Measurements from ENCODE around the gene EOMES.

EOMES gene

DNA sequence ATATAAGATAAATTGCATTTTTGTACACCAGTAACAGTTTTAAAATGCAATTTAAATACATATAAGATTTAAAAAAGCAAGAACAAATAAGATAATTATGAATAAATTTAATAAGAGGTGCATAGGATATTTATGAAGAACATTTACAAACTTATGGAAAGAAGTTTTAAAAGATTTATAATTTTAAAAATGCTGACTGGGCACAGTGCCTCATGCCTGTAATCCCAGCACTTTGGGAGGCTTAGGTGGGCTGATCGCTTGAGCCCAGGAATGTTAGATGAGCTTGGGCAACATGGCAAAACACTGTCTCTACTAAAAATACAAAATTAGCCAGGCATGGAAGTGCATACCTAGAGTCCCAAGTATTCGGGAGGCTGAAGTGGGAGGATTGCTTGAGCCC lies 37.8 kb downstream of the EOMES start:
- no peak for DNase-seq (ENCODE audit: low read depth, low spot score)
- TF ChIP-seq, protein P1, sequence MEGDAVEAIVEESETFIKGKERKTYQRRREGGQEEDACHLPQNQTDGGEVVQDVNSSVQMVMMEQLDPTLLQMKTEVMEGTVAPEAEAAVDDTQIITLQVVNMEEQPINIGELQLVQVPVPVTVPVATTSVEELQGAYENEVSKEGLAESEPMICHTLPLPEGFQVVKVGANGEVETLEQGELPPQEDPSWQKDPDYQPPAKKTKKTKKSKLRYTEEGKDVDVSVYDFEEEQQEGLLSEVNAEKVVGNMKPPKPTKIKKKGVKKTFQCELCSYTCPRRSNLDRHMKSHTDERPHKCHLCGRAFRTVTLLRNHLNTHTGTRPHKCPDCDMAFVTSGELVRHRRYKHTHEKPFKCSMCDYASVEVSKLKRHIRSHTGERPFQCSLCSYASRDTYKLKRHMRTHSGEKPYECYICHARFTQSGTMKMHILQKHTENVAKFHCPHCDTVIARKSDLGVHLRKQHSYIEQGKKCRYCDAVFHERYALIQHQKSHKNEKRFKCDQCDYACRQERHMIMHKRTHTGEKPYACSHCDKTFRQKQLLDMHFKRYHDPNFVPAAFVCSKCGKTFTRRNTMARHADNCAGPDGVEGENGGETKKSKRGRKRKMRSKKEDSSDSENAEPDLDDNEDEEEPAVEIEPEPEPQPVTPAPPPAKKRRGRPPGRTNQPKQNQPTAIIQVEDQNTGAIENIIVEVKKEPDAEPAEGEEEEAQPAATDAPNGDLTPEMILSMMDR (IDR thresholded peaks at IDR 0.05; ENCODE audit: low read depth, low read length) = no peak
- in situ Hi-C loops (cut with HindIII; ENCODE audit: low sequenced_read_pairs) = no loop called here
- H3K4me3 ChIP-seq (ENCODE audit: low read depth, low read length) = no peak overlapping the region

DNA sequence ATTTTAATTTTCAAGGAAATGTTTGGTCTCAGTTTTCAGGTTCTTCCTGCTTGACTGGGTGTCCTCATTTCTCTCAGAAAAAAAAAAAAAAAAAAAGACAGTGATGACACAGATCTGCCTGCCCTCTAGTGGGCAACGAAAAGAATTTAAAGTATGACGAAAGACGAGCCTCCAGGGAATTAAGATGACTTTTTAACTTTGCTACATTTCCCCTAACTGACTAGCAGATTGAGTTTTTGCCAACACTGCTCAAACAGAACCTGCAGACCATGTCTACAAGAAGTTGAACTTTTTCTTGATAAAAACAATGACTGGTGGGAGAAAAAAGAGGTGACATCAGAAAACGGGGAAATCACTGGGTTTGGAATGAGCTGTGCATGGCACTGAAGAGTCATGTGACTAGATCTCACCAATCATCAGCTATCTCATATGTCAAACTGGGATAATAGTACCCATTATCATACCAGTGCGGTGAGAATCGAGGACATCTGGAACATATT lies 40.8 kb downstream of the EOMES start:
- H3K4me3 ChIP-seq (ENCODE audit: low read depth, low read length) = peak overlapping the region; percentile 16
- in situ Hi-C loops (cut with HindIII; ENCODE audit: low sequenced_read_pairs) = no loop called here
- TF ChIP-seq, protein P1 (IDR thresholded peaks at IDR 0.05; ENCODE audit: low read depth, low read length) = peak; percentile 56
- peak; percentile 90 for DNase-seq (ENCODE audit: low read depth, low spot score)

DNA sequence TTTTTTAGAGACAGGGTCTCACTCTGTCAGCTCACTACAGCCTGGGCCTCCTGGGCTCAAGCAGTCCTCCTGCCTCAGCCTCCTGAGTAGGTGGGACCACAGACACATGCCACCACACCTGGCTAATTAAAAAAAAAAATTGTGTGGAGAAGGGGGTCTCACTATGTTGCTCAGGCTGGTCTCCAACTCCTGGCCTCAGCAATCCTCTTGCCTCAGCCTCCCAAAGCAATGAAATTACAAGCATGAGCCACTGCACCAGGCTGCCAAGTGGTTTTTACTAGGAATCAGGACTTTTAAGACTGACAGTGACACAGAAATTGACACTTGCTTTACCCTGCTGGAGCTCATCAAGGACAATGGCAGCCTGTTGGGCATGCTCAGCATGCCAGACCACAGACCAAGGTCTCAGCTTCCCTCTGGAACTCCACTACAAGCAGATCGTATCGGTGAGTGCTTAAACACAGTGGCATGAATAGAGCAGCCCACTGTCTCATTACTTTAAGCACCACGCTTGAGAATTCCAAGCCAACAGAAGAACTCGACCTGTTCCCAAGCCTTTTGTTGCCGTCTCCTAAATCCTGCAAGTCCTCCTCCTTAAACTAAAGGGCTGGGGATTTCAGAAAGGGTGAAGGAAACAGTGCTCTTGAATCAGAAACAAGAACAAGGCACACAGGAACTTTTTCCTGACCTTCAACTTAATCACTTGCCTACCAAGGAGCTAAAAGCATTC lies 41.4 kb downstream of the EOMES start:
- TF ChIP-seq, protein P1 (IDR thresholded peaks at IDR 0.05; ENCODE audit: low read depth, low read length) = no peak
- in situ Hi-C loops (cut with HindIII; ENCODE audit: low sequenced_read_pairs) = no loop called here
- H3K4me3 ChIP-seq (ENCODE audit: low read depth, low read length) = no peak overlapping the region
- DNase-seq (ENCODE audit: low read depth, low spot score) = no peak

DNA sequence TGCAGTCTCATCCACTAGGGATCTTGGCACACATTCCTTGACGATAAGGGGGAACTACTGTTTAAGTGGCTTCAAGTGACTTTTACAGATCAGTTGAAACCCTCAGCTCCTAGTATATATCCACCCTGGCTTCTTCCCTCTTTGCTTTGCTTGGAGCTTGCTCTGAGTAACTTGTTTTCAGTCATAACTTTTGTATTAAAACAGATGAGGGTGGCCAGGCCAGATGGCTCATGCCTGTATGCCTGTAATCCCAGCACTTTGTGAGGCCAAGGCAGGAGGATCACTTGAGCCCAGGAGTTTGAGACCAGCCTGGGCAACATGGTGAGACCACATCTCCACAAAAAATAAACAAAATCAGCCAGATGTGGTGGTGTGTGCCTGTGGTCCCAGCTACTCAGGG lies 42.4 kb downstream of the EOMES start:
- TF ChIP-seq, protein P1 (IDR thresholded peaks at IDR 0.05; ENCODE audit: low read depth, low read length) = no peak
- H3K4me3 ChIP-seq (ENCODE audit: low read depth, low read length) = no peak overlapping the region
- in situ Hi-C loops (cut with HindIII; ENCODE audit: low sequenced_read_pairs) = no loop called here
- no peak for DNase-seq (ENCODE audit: low read depth, low spot score)

DNA sequence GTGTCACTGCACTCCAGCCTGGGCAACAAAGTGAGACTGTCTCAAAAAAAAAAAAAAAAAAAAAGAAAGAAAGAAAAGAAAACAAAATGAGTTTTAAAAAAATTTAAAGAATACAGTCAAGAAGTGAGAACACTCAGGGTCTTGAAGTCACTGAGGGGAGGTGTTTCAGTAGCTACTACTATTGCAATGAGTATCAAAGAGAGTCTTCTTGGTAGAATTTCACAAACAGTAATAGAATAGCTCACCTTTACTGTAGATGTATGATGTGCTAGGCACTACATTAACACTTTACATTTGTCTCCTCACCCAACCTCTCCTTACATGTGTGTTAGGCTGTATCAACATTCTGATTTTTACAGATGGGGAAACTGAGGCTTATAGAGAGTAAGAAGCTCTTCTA lies 43.9 kb downstream of the EOMES start:
- in situ Hi-C loops (cut with HindIII; ENCODE audit: low sequenced_read_pairs) = no loop called here
- TF ChIP-seq, protein P1 (IDR thresholded peaks at IDR 0.05; ENCODE audit: low read depth, low read length) = no peak
- no peak for DNase-seq (ENCODE audit: low read depth, low spot score)
- no peak overlapping the region for H3K4me3 ChIP-seq (ENCODE audit: low read depth, low read length)

DNA sequence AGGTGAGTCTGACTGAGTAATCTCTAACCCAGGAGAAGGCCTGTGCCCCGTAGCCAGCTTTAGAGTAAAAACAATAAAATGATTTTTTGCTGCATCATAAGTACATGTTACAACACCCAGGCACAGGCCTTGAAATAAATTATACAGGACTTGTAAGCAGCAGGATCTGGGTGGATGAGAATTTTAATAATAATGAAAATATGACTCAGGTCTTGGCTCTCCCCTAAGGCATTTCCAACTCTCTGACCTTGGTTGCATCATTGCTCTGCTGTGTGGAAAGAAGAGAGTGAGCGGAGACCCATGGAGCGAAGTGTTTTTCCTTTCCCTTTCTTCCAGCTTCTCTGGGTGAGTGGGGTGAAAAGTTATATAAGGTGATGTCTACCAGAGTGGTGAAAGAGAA lies 44.6 kb downstream of the EOMES start:
- in situ Hi-C loops (cut with HindIII; ENCODE audit: low sequenced_read_pairs) = no loop called here
- peak; percentile 94 for DNase-seq (ENCODE audit: low read depth, low spot score)
- TF ChIP-seq, protein P1 (IDR thresholded peaks at IDR 0.05; ENCODE audit: low read depth, low read length) = no peak
- no peak overlapping the region for H3K4me3 ChIP-seq (ENCODE audit: low read depth, low read length)

Data from astrocyte of the spinal cord (primary cell).